Ascending aorta (tissue), 2 donors: ENCODE measurements around the gene CTXND1. TPM values are rescaled to one million over a fixed set of nuclear protein-coding genes. Genes with fewer than 3 reads are reported as not detected.
A peak's percentile ranks its signal among the peaks of the same experiment; 100 is the strongest.

ENCODE experiments used
- DNase-seq, 2 donors: peaks; one replicate each; pipeline ENCODE4 v3.0.0-alpha.2; 2019; ENCODE audit warnings: low spot score in 2 of 2
- H3K27ac ChIP-seq, 2 donors: fragments of 200-600 bp; sonication (generic); one replicate each; pipeline ENCODE4 v1.5.1; 2016 to 2017; ENCODE audit warnings: mild to moderate bottlenecking in 1 of 2
- H3K27me3 ChIP-seq: fragments of 200-600 bp; sonication (generic); one replicate; pipeline ENCODE4 v1.5.1; 2017
- H3K36me3 ChIP-seq, 2 donors: fragments of 200-600 bp; sonication (generic); one replicate each; pipeline ENCODE4 v1.5.1; 2016
- H3K4me1 ChIP-seq, 2 donors: fragments of 200-600 bp; sonication (generic); one replicate each; pipeline ENCODE4 v1.5.1; 2016 to 2017; ENCODE audit warnings: mild to moderate bottlenecking in 1 of 2
- H3K4me3 ChIP-seq, 2 donors: fragments of 200-600 bp; sonication (generic); one replicate each; pipeline ENCODE4 v1.5.1; 2016 to 2017; ENCODE audit warnings: mild to moderate bottlenecking in 1 of 2
- H3K9me3 ChIP-seq, 2 donors: fragments of 200-600 bp; sonication (generic); one replicate each; pipeline ENCODE4 v1.5.1; 2016
- CTCF ChIP-seq, 3 experiments: fragments of 200-600 bp in 2 of 3; fragments of 450-650 bp in 1 of 3; sonication (generic) in 2 of 3; IDR thresholded peaks; one replicate each; pipeline ENCODE4 v1.5.1; 2016 to 2019; ENCODE audit warnings: antibody characterized with exemption in 3 of 3, mild to moderate bottlenecking in 1 of 3, moderate library complexity in 1 of 3
- intact Hi-C: fragments of 100-400 bp; cut with DNase I; formaldehyde crosslinking; loops from one replicate; pipeline ENCODE4 v1.15.1; 2023
- total RNA-seq: library from RNA; depleted of rRNA; stranded (reverse); fragments of >200 nt; gene quantifications from one replicate; pipeline ENCODE4 v1.1.0, GENCODE V29; 2016

CTXND1 gene
- total RNA-seq, 1 donor from 2014 or later: 0.11 TPM

- Histone ChIP-seq H3K27me3 (no peaks in the 10 kb centered on the region), H3K4me1 (no peaks in the 10 kb centered on the region), H3K9me3 (no peaks in the 10 kb centered on the region), H3K4me3 (no peak overlapping the region), H3K27ac (no peak overlapping the region), H3K36me3 (no peaks in the 10 kb centered on the region)
- no peak for TF ChIP-seq CTCF (IDR thresholded peaks at IDR 0.05)
- no peak for DNase-seq
- intact Hi-C loops: no loop called here
Observed at GRCh38 chr15:80288131-80288530, 36.1 kb upstream of the CTXND1 start.

GRCh38 chr15:80286055-80286454 is 34.0 kb upstream of the CTXND1 start:
- no peak for DNase-seq
- intact Hi-C loops: no loop called here
- Histone ChIP-seq H3K4me3 (no peak overlapping the region), H3K9me3 (no peaks in the 10 kb centered on the region), H3K27ac (no peak overlapping the region), H3K36me3 (no peaks in the 10 kb centered on the region), H3K27me3 (no peaks in the 10 kb centered on the region), H3K4me1 (no peaks in the 10 kb centered on the region)
- TF ChIP-seq CTCF (IDR thresholded peaks at IDR 0.05): no peak

GRCh38 chr15:80285379-80285778 is 33.4 kb upstream of the CTXND1 start:
- no peak for DNase-seq
- Histone ChIP-seq H3K27ac (no peak overlapping the region), H3K4me1 (no peaks in the 10 kb centered on the region), H3K4me3 (no peak overlapping the region), H3K36me3 (no peaks in the 10 kb centered on the region), H3K27me3 (no peaks in the 10 kb centered on the region), H3K9me3 (no peaks in the 10 kb centered on the region)
- intact Hi-C loops: no loop called here
- TF ChIP-seq CTCF (IDR thresholded peaks at IDR 0.05): no peak

- intact Hi-C loops: no loop called here
- TF ChIP-seq CTCF (IDR thresholded peaks at IDR 0.05): no peak
- Histone ChIP-seq H3K4me1 (no peaks in the 10 kb centered on the region), H3K9me3 (no peaks in the 10 kb centered on the region), H3K27me3 (no peaks in the 10 kb centered on the region), H3K36me3 (no peaks in the 10 kb centered on the region), H3K27ac (no peak overlapping the region), H3K4me3 (no peak overlapping the region)
- no peak for DNase-seq
Observed at GRCh38 chr15:80283531-80283930, 31.5 kb upstream of the CTXND1 start.

- Histone ChIP-seq H3K4me3 (no peak overlapping the region), H3K9me3 (no peaks in the 10 kb centered on the region), H3K27me3 (no peaks in the 10 kb centered on the region), H3K36me3 (no peaks in the 10 kb centered on the region), H3K4me1 (no peaks in the 10 kb centered on the region), H3K27ac (no peak overlapping the region)
- intact Hi-C loops: no loop called here
- no peak for TF ChIP-seq CTCF (IDR thresholded peaks at IDR 0.05)
- peak in 1 of 2 donors; percentile 28 for DNase-seq
Observed at GRCh38 chr15:80277147-80277546, 25.1 kb upstream of the CTXND1 start.

- Histone ChIP-seq H3K27ac (no peak overlapping the region), H3K4me3 (no peak overlapping the region), H3K9me3 (no peaks in the 10 kb centered on the region), H3K4me1 (no peaks in the 10 kb centered on the region), H3K36me3 (no peaks in the 10 kb centered on the region), H3K27me3 (no peaks in the 10 kb centered on the region)
- TF ChIP-seq CTCF (IDR thresholded peaks at IDR 0.05): no peak
- peak in 1 of 2 donors; percentile 49 for DNase-seq
- intact Hi-C loops: no loop called here
Observed at GRCh38 chr15:80275961-80276360, 23.9 kb upstream of the CTXND1 start.
